ACC112 (cell line): ENCODE data around the gene TRAK1.

ENCODE experiments used
- H2AFZ ChIP-seq: fragments of 200-600 bp; sonication (generic); one replicate; pipeline ENCODE4 v1.6.0; 2017; ENCODE audit warnings: antibody characterized with exemption, low read length; ENCODE audit not compliant: unreplicated experiment
- H3K27ac ChIP-seq: fragments of 200-600 bp; sonication (generic); 2 replicates; pipeline ENCODE4 v1.5.1; 2014; ENCODE audit warnings: low read depth, mild to moderate bottlenecking, antibody characterized with exemption, low read length, moderate library complexity
- H3K27me3 ChIP-seq: fragments of 200-600 bp; sonication (generic); 2 replicates; pipeline ENCODE4 v1.6.1; 2014; ENCODE audit warnings: mild to moderate bottlenecking, antibody characterized with exemption, low read length, moderate library complexity, mixed read lengths; ENCODE audit not compliant: insufficient read depth
- H3K36me3 ChIP-seq: fragments of 200-600 bp; sonication (generic); 2 replicates; pipeline ENCODE4 v1.6.1; 2016; ENCODE audit warnings: mild to moderate bottlenecking, antibody characterized with exemption, low read length, moderate library complexity, mixed read lengths; ENCODE audit not compliant: insufficient read depth
- H3K4me1 ChIP-seq: fragments of 200-600 bp; sonication (generic); one replicate; pipeline ENCODE4 v1.6.1; 2016; ENCODE audit warnings: low read length, mixed read lengths; ENCODE audit not compliant: insufficient read depth, unreplicated experiment, control insufficient read depth
- H3K4me3 ChIP-seq: fragments of 200-600 bp; sonication (generic); 2 replicates; pipeline ENCODE4 v1.5.1; 2014; ENCODE audit warnings: mild to moderate bottlenecking, low read depth, low read length
- H3K79me2 ChIP-seq: fragments of 200-600 bp; sonication (generic); one replicate; pipeline ENCODE4 v1.6.0; 2016; ENCODE audit warnings: low read length; ENCODE audit not compliant: control insufficient read depth, unreplicated experiment, insufficient read depth

TRAK1 gene

DNA sequence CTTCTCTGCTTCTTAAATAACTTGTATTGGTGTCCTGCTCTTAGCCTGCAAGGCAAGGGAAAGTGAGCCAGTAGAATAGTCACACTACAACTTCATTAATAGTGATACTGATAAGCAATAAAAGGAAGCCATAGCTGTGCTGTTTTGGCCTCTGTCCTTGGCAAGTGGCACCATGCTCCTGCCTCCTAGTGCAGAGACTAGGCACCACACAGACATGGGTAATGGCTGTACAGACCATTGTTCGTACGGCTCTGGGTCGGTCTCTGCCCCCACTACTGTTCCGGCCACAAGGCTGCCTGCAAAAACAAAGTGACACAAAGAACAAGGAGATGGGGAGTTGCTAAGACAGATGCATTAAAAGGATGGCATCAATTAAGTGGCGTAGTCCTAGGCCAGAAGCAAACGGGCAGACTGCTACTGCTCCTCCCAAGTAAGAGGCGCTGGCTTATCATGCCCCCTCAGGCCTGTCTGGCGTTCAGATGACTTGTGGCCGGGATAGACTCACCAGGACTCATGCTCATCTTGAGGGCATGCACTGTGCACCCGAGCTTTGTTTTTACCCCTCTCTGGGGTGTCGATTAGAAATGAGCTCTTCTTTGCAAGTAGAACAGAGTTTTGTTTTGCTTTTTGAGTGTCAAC lies 75.6 kb downstream of the TRAK1 start:
- Histone ChIP-seq H3K36me3 (no peaks in the 10 kb centered on the region), H3K79me2 (peaks cover 14% of the 10 kb centered on the region), H3K4me1 (peaks cover 7% of the 10 kb centered on the region), H3K27me3 (no peaks in the 10 kb centered on the region), H2AFZ (no peak overlapping the region), H3K27ac (no peak overlapping the region), H3K4me3 (no peak overlapping the region)

DNA sequence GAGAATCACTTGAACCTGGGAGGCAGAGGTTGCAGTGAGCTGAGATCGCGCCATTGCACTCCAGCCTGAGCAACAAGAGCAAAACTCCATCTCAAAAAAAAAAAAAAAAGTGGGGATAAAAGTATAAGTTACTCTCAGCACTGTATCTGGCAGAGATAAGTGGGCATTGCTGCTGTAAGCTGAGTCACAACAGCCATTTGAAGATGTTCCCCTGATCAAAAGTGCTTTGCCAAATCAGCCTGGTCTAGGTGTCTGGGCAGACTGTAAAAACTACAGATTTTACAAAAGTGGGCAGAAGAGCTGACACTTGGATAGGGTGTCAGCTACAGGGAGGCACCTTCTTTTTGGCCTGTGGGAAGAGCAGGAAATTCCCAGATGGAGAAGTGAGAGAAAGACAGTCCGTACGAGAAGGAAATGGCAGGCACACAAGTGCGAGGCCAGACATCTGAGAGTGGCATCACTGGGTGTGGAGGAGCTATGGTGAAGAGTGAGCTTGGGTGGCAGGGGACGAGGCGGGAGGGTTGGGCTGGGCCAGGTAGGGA lies 78.5 kb downstream of the TRAK1 start:
- no peak overlapping the region for H3K27ac ChIP-seq
- H3K36me3 ChIP-seq = no peaks in the 10 kb centered on the region
- no peak overlapping the region for H2AFZ ChIP-seq
- H3K4me1 ChIP-seq = peaks cover 2% of the 10 kb centered on the region
- no peaks in the 10 kb centered on the region for H3K27me3 ChIP-seq
- peaks cover 2% of the 10 kb centered on the region for H3K79me2 ChIP-seq
- H3K4me3 ChIP-seq = no peak overlapping the region

DNA sequence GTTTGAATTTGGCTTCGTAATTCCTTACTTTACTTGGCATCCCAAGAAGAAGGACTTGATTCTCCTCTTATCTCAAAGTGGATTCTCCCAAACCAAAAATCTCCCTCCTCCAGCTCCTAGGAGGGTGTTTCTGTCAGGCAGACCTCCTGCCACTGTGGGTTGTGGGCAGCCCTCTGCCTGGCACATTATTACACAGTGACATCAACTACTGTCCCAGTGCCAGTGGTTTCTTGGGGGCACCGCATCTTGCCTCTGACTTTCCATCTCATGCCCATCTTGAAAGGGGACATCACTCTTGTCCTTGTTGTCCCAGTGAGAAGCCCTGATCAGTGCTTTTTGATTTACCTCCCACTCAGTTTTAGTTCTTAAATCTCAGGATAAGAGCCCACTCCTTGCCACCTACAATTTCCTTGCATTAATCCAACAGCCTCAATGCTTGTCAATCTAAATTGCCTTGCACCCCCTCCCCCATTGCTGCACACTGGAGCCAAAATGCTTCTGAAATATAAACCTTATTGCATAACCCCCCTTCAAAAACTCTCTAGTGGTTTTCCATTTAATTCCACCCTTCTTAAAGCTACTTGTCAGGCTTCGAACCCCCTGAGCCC lies 81.0 kb downstream of the TRAK1 start:
- Histone ChIP-seq H3K4me3 (no peak overlapping the region), H2AFZ (no peak overlapping the region), H3K27me3 (no peaks in the 10 kb centered on the region), H3K36me3 (no peaks in the 10 kb centered on the region), H3K4me1 (no peaks in the 10 kb centered on the region), H3K27ac (no peak overlapping the region), H3K79me2 (peaks cover 2% of the 10 kb centered on the region)

DNA sequence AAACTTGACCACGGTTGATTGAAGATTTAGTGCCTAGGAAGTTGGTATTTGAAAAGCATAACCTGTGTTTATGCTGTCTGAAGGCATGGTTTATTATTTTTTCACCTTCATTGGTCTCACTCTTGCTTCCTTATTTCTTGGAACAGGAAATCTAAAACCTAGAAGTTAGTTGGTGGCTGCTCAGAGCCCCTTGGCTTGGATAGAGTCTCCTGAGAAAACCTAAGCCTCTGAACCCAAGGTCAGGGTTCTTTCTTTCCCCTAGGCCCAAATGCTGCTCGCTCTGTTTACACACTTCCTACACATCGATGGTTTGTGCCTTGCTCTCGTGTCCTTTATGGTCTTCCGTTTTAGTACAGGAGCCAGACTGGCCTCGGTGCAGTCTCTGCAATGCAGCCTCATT lies 82.2 kb downstream of the TRAK1 start:
- H2AFZ ChIP-seq = no peak overlapping the region
- no peaks in the 10 kb centered on the region for H3K4me1 ChIP-seq
- H3K27me3 ChIP-seq = no peaks in the 10 kb centered on the region
- no peak overlapping the region for H3K27ac ChIP-seq
- no peak overlapping the region for H3K4me3 ChIP-seq
- H3K79me2 ChIP-seq = peaks cover 2% of the 10 kb centered on the region
- no peaks in the 10 kb centered on the region for H3K36me3 ChIP-seq

DNA sequence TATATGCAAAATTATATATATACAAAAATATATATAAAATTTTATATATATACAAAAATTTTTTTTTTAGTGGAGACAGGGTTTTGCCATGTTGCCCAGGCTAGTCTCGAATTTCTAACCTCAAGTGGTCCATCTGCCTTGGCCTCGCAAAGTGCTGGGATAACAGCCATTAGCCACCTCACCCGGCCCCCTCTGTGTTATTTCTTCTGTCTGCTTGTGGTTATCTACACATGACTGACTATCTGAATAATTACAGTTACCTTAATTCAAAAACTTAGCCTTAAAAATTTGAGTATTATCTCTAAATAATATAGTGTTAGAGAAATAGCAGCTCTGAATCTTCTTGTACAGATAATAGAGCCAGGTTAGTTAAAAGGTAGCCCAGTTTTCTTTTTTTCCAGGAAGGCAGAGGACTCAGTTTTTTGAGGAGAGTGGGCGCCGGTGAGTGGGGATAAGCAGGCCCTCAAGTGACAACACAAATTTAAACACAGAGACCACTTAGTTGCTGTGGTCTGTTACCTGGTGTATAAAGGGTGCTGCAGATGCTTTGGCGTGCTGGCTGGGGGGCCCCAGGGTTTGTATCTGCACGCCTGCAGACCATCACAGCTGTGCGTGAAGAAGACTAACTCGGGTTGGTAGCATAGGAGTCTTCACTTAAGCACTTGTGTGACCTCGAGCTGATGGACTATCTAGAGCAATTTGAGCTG lies 83.7 kb downstream of the TRAK1 start:
- H3K4me3 ChIP-seq = no peak overlapping the region
- no peaks in the 10 kb centered on the region for H3K79me2 ChIP-seq
- peaks cover 9% of the 10 kb centered on the region for H3K4me1 ChIP-seq
- H2AFZ ChIP-seq = no peak overlapping the region
- no peaks in the 10 kb centered on the region for H3K27me3 ChIP-seq
- no peak overlapping the region for H3K27ac ChIP-seq
- H3K36me3 ChIP-seq = no peaks in the 10 kb centered on the region

DNA sequence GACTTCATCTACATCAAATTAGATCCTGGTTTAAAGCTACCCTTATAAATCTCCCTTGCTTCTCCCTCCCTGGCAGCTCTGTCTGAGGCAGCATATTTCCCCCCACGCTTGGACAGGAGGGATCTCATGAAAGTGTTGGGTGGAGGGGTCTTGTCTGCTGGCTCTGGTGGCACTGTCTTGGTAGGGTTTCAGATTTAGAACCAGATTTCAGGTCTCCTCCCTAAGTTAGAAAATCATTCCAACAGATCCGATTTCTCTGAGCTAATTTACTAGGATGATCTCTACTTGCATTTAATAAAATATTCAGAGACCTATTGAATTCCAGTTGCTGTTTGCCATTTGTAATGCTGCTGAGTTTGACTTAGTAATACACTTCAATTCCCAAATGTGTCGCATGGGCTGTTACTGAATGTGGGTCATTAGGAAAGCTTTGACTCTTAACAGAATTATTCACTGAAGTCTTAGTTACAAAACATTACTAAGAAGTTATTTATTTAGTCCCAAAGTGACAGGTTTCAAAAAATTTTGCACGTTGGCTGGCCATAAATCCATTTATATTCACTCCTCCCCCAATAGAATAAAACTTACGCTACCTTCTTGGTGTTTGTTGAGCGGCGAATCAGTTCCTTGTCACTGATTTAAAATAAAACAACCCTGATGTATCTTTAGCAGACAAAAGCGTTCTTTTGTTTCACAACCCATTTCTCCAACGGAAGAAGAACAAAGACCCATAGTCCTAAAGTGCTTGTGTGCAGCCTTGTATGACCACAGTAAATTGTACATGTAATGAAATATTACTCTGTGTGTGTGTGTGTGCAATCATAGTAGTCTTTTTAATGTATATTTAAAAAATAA lies 84.5 kb downstream of the TRAK1 start:
- Histone ChIP-seq H3K79me2 (no peaks in the 10 kb centered on the region), H3K27me3 (no peaks in the 10 kb centered on the region), H3K27ac (no peak overlapping the region), H3K36me3 (no peaks in the 10 kb centered on the region), H3K4me1 (peaks cover 10% of the 10 kb centered on the region), H2AFZ (no peak overlapping the region), H3K4me3 (no peak overlapping the region)

DNA sequence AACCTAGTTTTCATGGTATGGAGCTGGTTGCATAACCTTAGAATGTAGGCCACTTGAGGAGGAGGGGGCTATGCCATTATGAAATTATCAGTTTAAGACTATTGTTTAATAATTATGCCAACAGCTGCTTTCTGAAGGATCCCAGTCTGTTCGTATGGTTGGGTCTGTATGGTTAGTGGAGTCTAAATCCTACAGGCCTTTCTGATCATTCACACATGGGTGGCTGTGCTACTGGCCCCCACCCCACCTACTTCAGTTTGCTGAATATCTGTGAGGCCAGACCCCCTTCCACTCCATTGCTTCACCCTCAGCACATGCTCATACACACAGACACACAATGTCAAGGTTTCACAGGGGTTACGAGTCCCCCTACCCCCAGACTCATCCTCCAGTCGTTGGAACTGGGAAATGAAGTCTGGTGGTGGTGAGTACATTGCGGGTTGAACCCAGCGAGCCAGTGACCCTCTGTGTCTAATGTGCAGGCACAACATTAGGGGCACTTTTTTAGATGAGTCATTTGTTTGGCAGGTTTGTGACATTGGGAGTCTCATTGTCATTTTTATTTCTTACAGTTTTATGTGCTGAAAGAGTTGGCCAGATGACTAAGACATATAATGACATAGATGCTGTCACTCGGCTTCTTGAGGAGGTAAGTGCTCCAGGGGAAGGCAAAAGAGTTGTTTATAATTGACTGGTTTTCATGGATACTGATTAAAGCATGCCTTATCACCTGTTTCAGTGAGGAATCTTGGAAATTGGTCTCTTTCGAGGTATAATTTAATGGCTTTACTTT lies 85.3 kb downstream of the TRAK1 start:
- H3K36me3 ChIP-seq = no peaks in the 10 kb centered on the region
- no peaks in the 10 kb centered on the region for H3K79me2 ChIP-seq
- peaks cover 10% of the 10 kb centered on the region for H3K4me1 ChIP-seq
- H3K4me3 ChIP-seq = no peak overlapping the region
- H3K27me3 ChIP-seq = no peaks in the 10 kb centered on the region
- no peak overlapping the region for H2AFZ ChIP-seq
- H3K27ac ChIP-seq = no peak overlapping the region

DNA sequence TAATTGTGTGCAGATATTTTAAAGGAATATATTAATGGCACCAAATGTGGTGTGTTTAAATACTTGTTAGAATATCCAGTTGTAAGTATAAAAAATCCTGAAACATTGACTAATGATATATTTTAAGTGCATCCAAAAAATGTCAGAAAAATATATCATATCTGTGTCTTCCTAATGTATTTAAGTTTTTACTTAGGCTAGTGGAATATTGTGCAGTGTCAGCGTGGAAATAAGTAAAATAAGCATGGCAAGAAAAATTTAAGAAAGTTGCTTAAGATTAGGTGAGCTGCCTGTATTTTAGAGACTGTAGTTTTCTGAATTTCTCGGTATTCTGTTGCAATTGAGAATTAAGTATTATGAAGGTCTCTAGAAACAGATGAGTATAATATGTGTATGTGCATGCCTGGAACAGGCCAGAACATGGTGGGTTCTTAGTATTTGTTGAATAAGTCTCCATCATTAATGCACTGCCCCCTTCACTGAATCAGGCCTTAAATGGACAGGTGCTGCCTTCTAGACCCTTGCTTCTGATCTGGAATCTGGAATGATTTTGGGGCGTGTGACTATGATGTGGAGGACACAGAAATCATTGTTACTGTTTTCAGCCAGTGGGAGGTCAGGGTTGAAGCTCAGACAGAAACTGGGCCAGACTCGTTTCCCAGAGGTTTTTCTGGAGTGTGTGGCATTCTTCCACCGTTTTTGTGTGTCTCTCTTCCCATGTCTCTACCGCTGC lies 86.1 kb downstream of the TRAK1 start:
- Histone ChIP-seq H3K79me2 (no peaks in the 10 kb centered on the region), H3K4me3 (no peak overlapping the region), H3K27ac (no peak overlapping the region), H2AFZ (no peak overlapping the region), H3K27me3 (no peaks in the 10 kb centered on the region), H3K4me1 (peaks cover 10% of the 10 kb centered on the region), H3K36me3 (no peaks in the 10 kb centered on the region)

DNA sequence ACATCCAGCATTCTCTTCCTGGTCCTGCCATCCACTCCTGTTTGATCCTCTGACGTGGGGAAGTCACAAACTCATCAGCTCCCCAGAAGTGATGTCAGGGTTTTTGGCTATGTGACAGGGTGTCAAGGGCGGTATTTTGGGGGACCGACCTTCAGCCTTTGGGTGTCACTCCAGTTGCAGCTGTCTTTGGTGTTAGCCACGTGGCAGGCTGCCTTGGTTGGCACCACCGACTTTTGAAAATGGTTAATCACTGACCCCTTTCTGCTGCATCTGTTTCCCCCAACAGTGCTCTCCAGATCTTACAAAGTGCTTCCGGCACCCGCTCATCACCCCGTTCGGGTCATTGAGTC lies 86.6 kb downstream of the TRAK1 start:
- Histone ChIP-seq H3K4me1 (peaks cover 10% of the 10 kb centered on the region), H3K27ac (no peak overlapping the region), H2AFZ (no peak overlapping the region), H3K4me3 (no peak overlapping the region), H3K36me3 (no peaks in the 10 kb centered on the region), H3K79me2 (no peaks in the 10 kb centered on the region), H3K27me3 (no peaks in the 10 kb centered on the region)
